Glutamatergic neuron (in vitro differentiated cells): ENCODE measurements around the gene RCC1. TPM values are rescaled to one million over a fixed set of nuclear protein-coding genes. Genes with fewer than 3 reads are reported as not detected.
"Not testable (repeated sequence)": the region's sequence is repeated elsewhere in the genome, so short reads cannot be mapped to it uniquely, and the experiment has no call there.

ENCODE experiments used
- DNase-seq: peaks from one replicate; pipeline ENCODE4 v3.0.0; 2022
- H3K27ac Mint-ChIP-seq: one replicate; pipeline ENCODE4 v1.8.0; 2020; ENCODE audit warnings: mild to moderate bottlenecking, mixed read lengths, inconsistent platforms; ENCODE audit not compliant: unreplicated experiment
- H3K27me3 Mint-ChIP-seq: one replicate; pipeline ENCODE4 v1.8.0; 2020; ENCODE audit warnings: mild to moderate bottlenecking, moderate library complexity, mixed read lengths, inconsistent platforms; ENCODE audit not compliant: unreplicated experiment
- H3K36me3 Mint-ChIP-seq: one replicate; pipeline ENCODE4 v1.8.0; 2020; ENCODE audit warnings: mild to moderate bottlenecking, mixed read lengths, inconsistent platforms; ENCODE audit not compliant: unreplicated experiment
- H3K4me1 Mint-ChIP-seq: one replicate; pipeline ENCODE4 v1.8.0; 2020; ENCODE audit warnings: mild to moderate bottlenecking, low read depth, mixed read lengths, inconsistent platforms; ENCODE audit not compliant: unreplicated experiment
- H3K4me3 Mint-ChIP-seq: one replicate; pipeline ENCODE4 v1.8.0; 2020; ENCODE audit warnings: mild to moderate bottlenecking, mixed read lengths, inconsistent platforms; ENCODE audit not compliant: unreplicated experiment
- H3K9me3 Mint-ChIP-seq: one replicate; pipeline ENCODE4 v1.8.0; 2020; ENCODE audit warnings: mild to moderate bottlenecking, moderate library complexity, mixed read lengths, inconsistent platforms; ENCODE audit not compliant: unreplicated experiment
- CTCF ChIP-seq: fragments of 200-600 bp; sonication (generic); IDR thresholded peaks from one replicate; pipeline ENCODE4 v1.5.0; 2021; ENCODE audit not compliant: partially characterized antibody, unreplicated experiment
- total RNA-seq: library from RNA; stranded (reverse); fragmentation: NEBNext Ultra II Directional; extraction: Animal tissue kit (Norgen Biotek cat#: 25700); gene quantifications from one replicate; pipeline ENCODE4 v1.2.1, GENCODE V29; 2021; ENCODE audit not compliant: unreplicated experiment

RCC1 gene
- total RNA-seq, 1 donor from 2014 or later, result 12.3 TPM

- Mint-ChIP-seq H3K27ac (peak overlapping the region; percentile 33), H3K36me3 (no peaks in the 10 kb centered on the region), H3K9me3 (peaks cover 3% of the 10 kb centered on the region), H3K4me3 (no peak overlapping the region), H3K4me1 (peaks cover 10% of the 10 kb centered on the region), H3K27me3 (peaks cover 4% of the 10 kb centered on the region)
- TF ChIP-seq CTCF, result no peak
- DNase-seq, result no peak
These were observed 4.6 kb downstream of the RCC1 start for GRCh38 chr1:28510273-28510969.

GRCh38 chr1:28510970-28511440, 5.2 kb downstream of the RCC1 start:
- Mint-ChIP-seq H3K27ac (peak overlapping the region; percentile 33), H3K4me1 (peaks cover 10% of the 10 kb centered on the region), H3K27me3 (peaks cover 4% of the 10 kb centered on the region), H3K36me3 (no peaks in the 10 kb centered on the region), H3K9me3 (peaks cover 3% of the 10 kb centered on the region), H3K4me3 (no peak overlapping the region)
- no peak for DNase-seq
- no peak for TF ChIP-seq CTCF

GRCh38 chr1:28512058-28512611, 6.3 kb downstream of the RCC1 start:
- Mint-ChIP-seq H3K27ac (no peak overlapping the region), H3K27me3 (no peaks in the 10 kb centered on the region), H3K4me3 (no peak overlapping the region), H3K4me1 (peaks cover 10% of the 10 kb centered on the region), H3K36me3 (no peaks in the 10 kb centered on the region), H3K9me3 (peaks cover 2% of the 10 kb centered on the region)
- DNase-seq, result no peak
- TF ChIP-seq CTCF, result no peak

GRCh38 chr1:28514445-28514933, 8.6 kb downstream of the RCC1 start:
- not testable (repeated sequence) for H3K36me3 Mint-ChIP-seq, H3K27ac Mint-ChIP-seq, H3K9me3 Mint-ChIP-seq, DNase-seq, H3K4me1 Mint-ChIP-seq, H3K4me3 Mint-ChIP-seq
- H3K27me3 Mint-ChIP-seq, result peaks cover 11% of the 10 kb centered on the region

- H3K4me1 Mint-ChIP-seq, result peaks cover 8% of the 10 kb centered on the region
- no peak for DNase-seq
- no peaks in the 10 kb centered on the region for H3K36me3 Mint-ChIP-seq
- peaks cover 11% of the 10 kb centered on the region for H3K27me3 Mint-ChIP-seq
- no peak for TF ChIP-seq CTCF
- peaks cover 4% of the 10 kb centered on the region for H3K9me3 Mint-ChIP-seq
- H3K4me3 Mint-ChIP-seq, result no peak overlapping the region
- no peak overlapping the region for H3K27ac Mint-ChIP-seq
These were observed 10.7 kb downstream of the RCC1 start for GRCh38 chr1:28516518-28516956.
